Retinal pigment epithelial cell (primary cell): Measurements from ENCODE around the gene EBF3.

Source experiments
- DNase-seq: peaks from one replicate; pipeline ENCODE4 v3.0.0-alpha.2; 2010; ENCODE audit warnings: low read depth
- H3K4me3 ChIP-seq: 2 replicates; pipeline ENCODE4 v1.5.1; 2011; ENCODE audit warnings: mild to moderate bottlenecking, low read length, control low read depth, moderate library complexity
- CTCF ChIP-seq: conservative IDR thresholded peaks from 2 replicates; pipeline ENCODE4 v1.5.1; 2011; ENCODE audit warnings: low read depth, low read length, control low read depth, inconsistent platforms

EBF3 gene

GRCh38 chr10:129909080-129909479, 55.0 kb downstream of the EBF3 start:
- TF ChIP-seq CTCF, result no peak
- DNase-seq, result no peak
- H3K4me3 ChIP-seq, result no peak overlapping the region

GRCh38 chr10:129908406-129908805, 55.7 kb downstream of the EBF3 start:
- TF ChIP-seq CTCF, result no peak
- H3K4me3 ChIP-seq, result no peak overlapping the region
- no peak for DNase-seq

GRCh38 chr10:129905553-129905952, 58.5 kb downstream of the EBF3 start:
- DNase-seq, result no peak
- no peak overlapping the region for H3K4me3 ChIP-seq
- no peak for TF ChIP-seq CTCF

- no peak for DNase-seq
- H3K4me3 ChIP-seq, result no peak overlapping the region
- no peak for TF ChIP-seq CTCF
These were observed 59.8 kb downstream of the EBF3 start for GRCh38 chr10:129904323-129904722.

- DNase-seq, result no peak
- TF ChIP-seq CTCF, result no peak
- no peak overlapping the region for H3K4me3 ChIP-seq
These were observed 62.6 kb downstream of the EBF3 start for GRCh38 chr10:129901389-129902006.

GRCh38 chr10:129900825-129901224, 63.2 kb downstream of the EBF3 start:
- H3K4me3 ChIP-seq, result no peak overlapping the region
- no peak for DNase-seq
- no peak for TF ChIP-seq CTCF

- no peak overlapping the region for H3K4me3 ChIP-seq
- no peak for TF ChIP-seq CTCF
- no peak for DNase-seq
These were observed 64.6 kb downstream of the EBF3 start for GRCh38 chr10:129899276-129900130.
